Measurements from ENCODE around the gene NRP1.
A peak's percentile ranks its signal among the peaks of the same experiment; 100 is the strongest.

The NRP1 gene

GRCh38 chr10:33336582-33337325 lies 2.3 kb upstream of the NRP1 start:
- Histone ChIP-seq H2BK5ac (ENCODE audit: low read length) (peak overlapping the region; percentile 48), H3K27me3 (ENCODE audit: control insufficient read depth in 3 of 3, insufficient read depth in 3 of 3, low read depth in 1 of 3, low read length in 3 of 3) (peaks cover 0 to 4% (median 0%) of the 10 kb centered on the region in 3 experiments), H4K91ac (ENCODE audit: low read depth, low read length, poor library complexity) (no peak overlapping the region), H3K4me2 (ENCODE audit: insufficient read depth, low read length, poor library complexity, severe bottlenecking) (peak overlapping the region; percentile 100), H2BK120ac (ENCODE audit: low read depth, low read length) (no peak overlapping the region), H2AFZ (ENCODE audit: low read length) (peak overlapping the region; percentile 87), H3K27ac (replicated peaks; ENCODE audit: low read length) (no peak overlapping the region), H3K9ac (ENCODE audit: low read depth, low read length, poor library complexity) (peak overlapping the region; percentile 73), H2BK15ac (ENCODE audit: low read length) (peak overlapping the region; percentile 97), H3K4me3 (ENCODE audit: low read length in 2 of 2) (peak overlapping the region; percentile 82 to 86), H3K79me1 (ENCODE audit: low read depth, low read length) (no peaks in the 10 kb centered on the region), H3K23ac (ENCODE audit: low read depth, low read length, poor library complexity) (peak overlapping the region; percentile 49), H3K14ac (ENCODE audit: low read length) (peak overlapping the region; percentile 58), H3K4me1 (ENCODE audit: control insufficient read depth in 2 of 2, insufficient read depth in 1 of 2, low read depth in 1 of 2, low read length in 2 of 2) (peaks cover 4 to 8% of the 10 kb centered on the region in 2 donors), H2BK12ac (ENCODE audit: low read length) (no peak overlapping the region), H3K36me3 (replicated peaks in 1 of 2; ENCODE audit: control insufficient read depth in 2 of 2, insufficient read depth in 2 of 2, low read length in 2 of 2) (peaks cover 0 to 1% of the 10 kb centered on the region in 2 donors), H3K9me3 (replicated peaks in 1 of 2; ENCODE audit: control insufficient read depth in 2 of 2, insufficient read depth in 1 of 2, low read depth in 1 of 2, low read length in 2 of 2) (no peaks in the 10 kb centered on the region), H3K18ac (ENCODE audit: low read length) (peak overlapping the region; percentile 95), H3K4ac (ENCODE audit: low read length) (no peak overlapping the region), H2AK5ac (ENCODE audit: low read depth, low read length) (no peak overlapping the region), H4K8ac (ENCODE audit: low read depth, low read length) (no peak overlapping the region)
- WGBS, 2 donors (ENCODE audit: extremely low coverage in 2 of 2, insufficient read length in 2 of 2, insufficient replicate concordance in 1 of 2) = no CpG with 5 or more reads among the region's 67 CpGs
- DNase-seq (ENCODE audit: low spot score) = peak; percentile 45

GRCh38 chr10:33335801-33336581 lies 1.5 kb upstream of the NRP1 start:
- H2AFZ ChIP-seq (ENCODE audit: low read length) = peak overlapping the region; percentile 87
- DNase-seq (ENCODE audit: low spot score) = peak; percentile 35

GRCh38 chr10:33335551-33335800 lies 1.0 kb upstream of the NRP1 start:
- H3K4me3 ChIP-seq (ENCODE audit: low read length in 2 of 2) = peak overlapping the region; percentile 82 to 86
- H2AK5ac ChIP-seq (ENCODE audit: low read depth, low read length) = peak overlapping the region; percentile 24
- no peaks in the 10 kb centered on the region for H3K9me3 ChIP-seq (replicated peaks in 1 of 2; ENCODE audit: control insufficient read depth in 2 of 2, insufficient read depth in 1 of 2, low read depth in 1 of 2, low read length in 2 of 2)
- H3K4ac ChIP-seq (ENCODE audit: low read length) = no peak overlapping the region
- peak overlapping the region; percentile 81 for H3K9ac ChIP-seq (ENCODE audit: low read depth, low read length, poor library complexity)
- H2BK5ac ChIP-seq (ENCODE audit: low read length) = peak overlapping the region; percentile 39
- peak overlapping the region; percentile 77 for H2BK15ac ChIP-seq (ENCODE audit: low read length)
- peak overlapping the region; percentile 87 for H2AFZ ChIP-seq (ENCODE audit: low read length)
- no peak for DNase-seq (ENCODE audit: low spot score)
- H3K4me1 ChIP-seq (ENCODE audit: control insufficient read depth in 2 of 2, insufficient read depth in 1 of 2, low read depth in 1 of 2, low read length in 2 of 2) = peaks cover 5 to 11% of the 10 kb centered on the region in 2 donors
- H3K27me3 ChIP-seq (ENCODE audit: control insufficient read depth in 3 of 3, insufficient read depth in 3 of 3, low read depth in 1 of 3, low read length in 3 of 3) = peaks cover 0 to 4% (median 0%) of the 10 kb centered on the region in 3 experiments
- peak overlapping the region; percentile 46 for H2BK12ac ChIP-seq (ENCODE audit: low read length)
- no CpG with 5 or more reads among the region's 21 CpGs for WGBS, 2 donors (ENCODE audit: extremely low coverage in 2 of 2, insufficient read length in 2 of 2, insufficient replicate concordance in 1 of 2)
- peak overlapping the region; percentile 100 for H3K4me2 ChIP-seq (ENCODE audit: insufficient read depth, low read length, poor library complexity, severe bottlenecking)
- H4K8ac ChIP-seq (ENCODE audit: low read depth, low read length) = no peak overlapping the region
- no peak overlapping the region for H3K27ac ChIP-seq (replicated peaks; ENCODE audit: low read length)
- peak overlapping the region; percentile 56 for H3K23ac ChIP-seq (ENCODE audit: low read depth, low read length, poor library complexity)
- peak overlapping the region; percentile 79 for H3K14ac ChIP-seq (ENCODE audit: low read length)
- H3K18ac ChIP-seq (ENCODE audit: low read length) = peak overlapping the region; percentile 98
- peaks cover 0 to 14% of the 10 kb centered on the region in 2 donors for H3K36me3 ChIP-seq (replicated peaks in 1 of 2; ENCODE audit: control insufficient read depth in 2 of 2, insufficient read depth in 2 of 2, low read length in 2 of 2)
- H4K91ac ChIP-seq (ENCODE audit: low read depth, low read length, poor library complexity) = no peak overlapping the region
- no peaks in the 10 kb centered on the region for H3K79me1 ChIP-seq (ENCODE audit: low read depth, low read length)
- no peak overlapping the region for H2BK120ac ChIP-seq (ENCODE audit: low read depth, low read length)

More at GRCh38 chr10:33335801-33336581, 1.5 kb upstream of the NRP1 start:
- Histone ChIP-seq H2BK12ac (ENCODE audit: low read length) (no peak overlapping the region), H2BK15ac (ENCODE audit: low read length) (peak overlapping the region; percentile 97), H3K79me1 (ENCODE audit: low read depth, low read length) (no peaks in the 10 kb centered on the region), H3K27ac (replicated peaks; ENCODE audit: low read length) (no peak overlapping the region), H3K23ac (ENCODE audit: low read depth, low read length, poor library complexity) (peak overlapping the region; percentile 56), H3K14ac (ENCODE audit: low read length) (peak overlapping the region; percentile 76), H3K4me2 (ENCODE audit: insufficient read depth, low read length, poor library complexity, severe bottlenecking) (peak overlapping the region; percentile 100), H2BK120ac (ENCODE audit: low read depth, low read length) (no peak overlapping the region), H2AK5ac (ENCODE audit: low read depth, low read length) (peak overlapping the region; percentile 24), H4K8ac (ENCODE audit: low read depth, low read length) (no peak overlapping the region), H3K18ac (ENCODE audit: low read length) (peak overlapping the region; percentile 98), H3K9me3 (replicated peaks in 1 of 2; ENCODE audit: control insufficient read depth in 2 of 2, insufficient read depth in 1 of 2, low read depth in 1 of 2, low read length in 2 of 2) (no peaks in the 10 kb centered on the region), H3K4me1 (ENCODE audit: control insufficient read depth in 2 of 2, insufficient read depth in 1 of 2, low read depth in 1 of 2, low read length in 2 of 2) (peaks cover 4 to 12% of the 10 kb centered on the region in 2 donors), H3K36me3 (replicated peaks in 1 of 2; ENCODE audit: control insufficient read depth in 2 of 2, insufficient read depth in 2 of 2, low read length in 2 of 2) (peaks cover 0 to 9% of the 10 kb centered on the region in 2 donors), H3K4ac (ENCODE audit: low read length) (no peak overlapping the region), H3K4me3 (ENCODE audit: low read length in 2 of 2) (peak overlapping the region; percentile 82 to 86), H4K91ac (ENCODE audit: low read depth, low read length, poor library complexity) (no peak overlapping the region), H3K9ac (ENCODE audit: low read depth, low read length, poor library complexity) (peak overlapping the region; percentile 81), H3K27me3 (ENCODE audit: control insufficient read depth in 3 of 3, insufficient read depth in 3 of 3, low read depth in 1 of 3, low read length in 3 of 3) (peaks cover 0 to 4% (median 0%) of the 10 kb centered on the region in 3 experiments), H2BK5ac (ENCODE audit: low read length) (peak overlapping the region; percentile 48)
- WGBS, 2 donors (ENCODE audit: extremely low coverage in 2 of 2, insufficient read length in 2 of 2, insufficient replicate concordance in 1 of 2) = no CpG with 5 or more reads among the region's 52 CpGs

Measured in neuronal stem cell (in vitro differentiated cells).